Ureter (tissue), 1 donor: ENCODE results near the gene CD22. TPM values are rescaled to one million over a fixed set of nuclear protein-coding genes. Genes with fewer than 3 reads are reported as not detected.
A peak's percentile ranks its signal among the peaks of the same experiment; 100 is the strongest.

ENCODE experiments used
- DNase-seq: peaks from one replicate; pipeline ENCODE4 v3.0.0-alpha.2; 2020; ENCODE audit warnings: low spot score
- total RNA-seq: library from RNA; stranded (reverse); gene quantifications from one replicate; pipeline ENCODE4 v1.2.4, GENCODE V29; 2023
- donor health status: DM: yes; HTN: yes; CAD: no.

CD22 gene
- total RNA-seq, 1 donor from 2014 or later = 4.2 TPM

GRCh38 chr19:35314031-35314430 is 15.0 kb upstream of the CD22 start:
- DNase-seq = no peak

- no peak for DNase-seq
Observed at GRCh38 chr19:35314858-35315470, 14.0 kb upstream of the CD22 start.

GRCh38 chr19:35315883-35316282 is 13.1 kb upstream of the CD22 start:
- DNase-seq = no peak

- DNase-seq = no peak
Observed at GRCh38 chr19:35316560-35316959, 12.4 kb upstream of the CD22 start.

- no peak for DNase-seq
Observed at GRCh38 chr19:35317464-35318043, 11.4 kb upstream of the CD22 start.

GRCh38 chr19:35318679-35319448 is 10.1 kb upstream of the CD22 start:
- DNase-seq = peak; percentile 61

- no peak for DNase-seq
Observed at GRCh38 chr19:35320065-35320713, 8.8 kb upstream of the CD22 start.

- DNase-seq = no peak
Observed at GRCh38 chr19:35321291-35321690, 7.7 kb upstream of the CD22 start.

GRCh38 chr19:35322014-35322413 is 7.0 kb upstream of the CD22 start:
- DNase-seq = no peak

- no peak for DNase-seq
Observed at GRCh38 chr19:35327642-35328041, 1.3 kb upstream of the CD22 start.

GRCh38 chr19:35329323-35329722 is 336 bp downstream of the CD22 start:
- DNase-seq = no peak

GRCh38 chr19:35330475-35330874 is 1.5 kb downstream of the CD22 start:
- no peak for DNase-seq

- DNase-seq = no peak
Observed at GRCh38 chr19:35331551-35332214, 2.7 kb downstream of the CD22 start.

GRCh38 chr19:35332817-35333216 is 3.8 kb downstream of the CD22 start:
- DNase-seq = no peak

GRCh38 chr19:35334144-35334753 is 5.3 kb downstream of the CD22 start:
- DNase-seq = no peak

GRCh38 chr19:35336166-35336955 is 7.4 kb downstream of the CD22 start:
- no peak for DNase-seq

- no peak for DNase-seq
Observed at GRCh38 chr19:35337097-35337983, 8.4 kb downstream of the CD22 start.

- no peak for DNase-seq
Observed at GRCh38 chr19:35337984-35338296, 9.0 kb downstream of the CD22 start.

- no peak for DNase-seq
Observed at GRCh38 chr19:35340431-35340830, 11.4 kb downstream of the CD22 start.

GRCh38 chr19:35341006-35341405 is 12.0 kb downstream of the CD22 start:
- no peak for DNase-seq
